ENCODE results near the gene DHRS7B.

GRCh38 chr17:21186399-21187187 is 59.8 kb downstream of the DHRS7B start:
- no peak for TF ChIP-seq CTCF (IDR thresholded peaks at IDR 0.05)
- no peak for TF ChIP-seq POLR2A (IDR thresholded peaks at IDR 0.05)
- TF ChIP-seq EP300 (IDR thresholded peaks at IDR 0.05) = no peak
